Trophoblast cell (in vitro differentiated cells and primary cell): ENCODE measurements around the gene SOAT2.

ENCODE experiments used
- DNase-seq, 2 donors: peaks; one replicate each; pipeline ENCODE4 v3.0.0-alpha.2; 2016
- H2AFZ ChIP-seq: 2 replicates; pipeline ENCODE4 v1.6.1; 2013; ENCODE audit warnings: low read length, moderate library complexity, mild to moderate bottlenecking; ENCODE audit not compliant: insufficient read depth, poor library complexity
- H2AK5ac ChIP-seq: 2 replicates; pipeline ENCODE4 v1.6.1; 2013; ENCODE audit warnings: mild to moderate bottlenecking, low read length
- H2BK120ac ChIP-seq: 2 replicates; pipeline ENCODE4 v1.6.1; 2013; ENCODE audit warnings: low read length, mild to moderate bottlenecking, moderate library complexity; ENCODE audit not compliant: insufficient read depth, poor library complexity
- H2BK12ac ChIP-seq: 2 replicates; pipeline ENCODE4 v1.6.1; 2013; ENCODE audit warnings: mild to moderate bottlenecking, low read length, moderate library complexity
- H2BK5ac ChIP-seq: 2 replicates; pipeline ENCODE4 v1.6.1; 2013; ENCODE audit warnings: low read length, low read depth, moderate library complexity, mild to moderate bottlenecking; ENCODE audit not compliant: poor library complexity
- H3K14ac ChIP-seq: 2 replicates; pipeline ENCODE4 v1.6.1; 2013; ENCODE audit warnings: mild to moderate bottlenecking, low read length
- H3K18ac ChIP-seq: 2 replicates; pipeline ENCODE4 v1.6.1; 2013; ENCODE audit warnings: mild to moderate bottlenecking, low read length
- H3K23ac ChIP-seq: 2 replicates; pipeline ENCODE4 v1.6.1; 2013; ENCODE audit warnings: low read length
- H3K27ac ChIP-seq: 2 replicates; pipeline ENCODE4 v1.5.1; 2013; ENCODE audit warnings: low read depth, mild to moderate bottlenecking, inconsistent platforms, low read length, moderate library complexity
- H3K27me3 ChIP-seq: 2 replicates; pipeline ENCODE4 v1.6.1; 2013; ENCODE audit warnings: inconsistent platforms, mild to moderate bottlenecking, low read length, moderate library complexity; ENCODE audit not compliant: insufficient read depth
- H3K36me3 ChIP-seq, 2 experiments: 1 replicate in 1 of 2; 2 replicates in 1 of 2; pipeline ENCODE4 v1.6.1; 2013; ENCODE audit warnings: low read length in 2 of 2, mild to moderate bottlenecking in 2 of 2, moderate library complexity in 1 of 2; ENCODE audit not compliant: insufficient read depth in 2 of 2, control insufficient read depth in 1 of 2
- H3K4ac ChIP-seq: 2 replicates; pipeline ENCODE4 v1.6.1; 2013; ENCODE audit warnings: low read depth, mild to moderate bottlenecking, low read length, moderate library complexity
- H3K4me1 ChIP-seq, 2 experiments: 1 replicate in 1 of 2; 2 replicates in 1 of 2; pipeline ENCODE4 v1.6.1; 2013; ENCODE audit warnings: low read length in 2 of 2, mild to moderate bottlenecking in 2 of 2, moderate library complexity in 1 of 2; ENCODE audit not compliant: insufficient read depth in 2 of 2, control insufficient read depth in 1 of 2
- H3K4me2 ChIP-seq: 2 replicates; pipeline ENCODE4 v1.6.1; 2013; ENCODE audit warnings: inconsistent platforms, mild to moderate bottlenecking, low read length, moderate library complexity
- H3K4me3 ChIP-seq: 2 replicates; pipeline ENCODE4 v1.5.1; 2013; ENCODE audit warnings: mild to moderate bottlenecking, low read depth, low read length, inconsistent platforms
- H3K79me1 ChIP-seq: one replicate; pipeline ENCODE4 v1.6.1; 2013; ENCODE audit warnings: low read length
- H3K79me2 ChIP-seq: 2 replicates; pipeline ENCODE4 v1.6.1; 2013; ENCODE audit warnings: low read length, mild to moderate bottlenecking; ENCODE audit not compliant: control insufficient read depth, insufficient read depth, poor library complexity
- H3K9ac ChIP-seq: 2 replicates; pipeline ENCODE4 v1.6.1; 2013; ENCODE audit warnings: mild to moderate bottlenecking, low read length
- H3K9me3 ChIP-seq: 2 replicates; pipeline ENCODE4 v1.6.1; 2013; ENCODE audit warnings: low read depth, mild to moderate bottlenecking, control low read depth, inconsistent platforms, low read length; ENCODE audit not compliant: insufficient read depth
- H4K12ac ChIP-seq: 2 replicates; pipeline ENCODE4 v1.6.1; 2013; ENCODE audit warnings: low read depth, mild to moderate bottlenecking, low read length, moderate library complexity
- H4K8ac ChIP-seq: 2 replicates; pipeline ENCODE4 v1.6.1; 2013; ENCODE audit warnings: low read depth, mild to moderate bottlenecking, low read length, moderate library complexity
- H4K91ac ChIP-seq: one replicate; pipeline ENCODE4 v1.6.1; 2013; ENCODE audit warnings: low read depth, mild to moderate bottlenecking, low read length, moderate library complexity
- WGBS: extraction: QIAGEN DNeasy Blood & Tissue Kit; methylation state at CpG from one replicate; pipeline ENCODE4 v1.1.7; 2013; ENCODE audit warnings: missing lambda C conversion rate; ENCODE audit not compliant: insufficient read length, insufficient coverage; ENCODE audit errors: extremely low coverage; 5-methylcytosine and 5-hydroxymethylcytosine counted together

SOAT2 gene

GRCh38 chr12:53115112-53115890 lies 12.0 kb downstream of the SOAT2 start:
- Histone ChIP-seq H2BK12ac (no peak overlapping the region), H2BK120ac (no peak overlapping the region), H3K4ac (no peak overlapping the region), H2AFZ (no peak overlapping the region), H3K9ac (no peak overlapping the region), H4K8ac (no peak overlapping the region), H3K4me1 (no peaks in the 10 kb centered on the region), H3K27ac (no peak overlapping the region), H3K4me3 (no peak overlapping the region), H3K9me3 (no peaks in the 10 kb centered on the region), H3K23ac (no peak overlapping the region), H2AK5ac (no peak overlapping the region), H3K79me1 (no peaks in the 10 kb centered on the region), H3K14ac (no peak overlapping the region), H4K91ac (no peak overlapping the region), H4K12ac (no peak overlapping the region), H3K4me2 (no peak overlapping the region), H3K79me2 (no peaks in the 10 kb centered on the region), H3K27me3 (no peaks in the 10 kb centered on the region), H3K36me3 (no peaks in the 10 kb centered on the region), H2BK5ac (no peak overlapping the region), H3K18ac (no peak overlapping the region)
- DNase-seq = no peak
- WGBS = no CpG with 5 or more reads among the region's 33 CpGs

- DNase-seq = no peak
- Histone ChIP-seq H2AFZ (no peak overlapping the region), H2BK12ac (no peak overlapping the region)
These were observed 12.8 kb downstream of the SOAT2 start for GRCh38 chr12:53115891-53116648.

GRCh38 chr12:53118751-53119300 lies 15.5 kb downstream of the SOAT2 start:
- H3K27ac ChIP-seq = no peak overlapping the region
- no CpG with 5 or more reads among the region's 8 CpGs for WGBS
- no peak overlapping the region for H2BK12ac ChIP-seq

More at GRCh38 chr12:53115891-53116648, 12.8 kb downstream of the SOAT2 start:
- Histone ChIP-seq H2BK120ac (no peak overlapping the region), H2AK5ac (no peak overlapping the region), H3K9me3 (no peaks in the 10 kb centered on the region), H3K27me3 (no peaks in the 10 kb centered on the region), H3K79me1 (no peaks in the 10 kb centered on the region), H3K4me1 (no peaks in the 10 kb centered on the region), H2BK5ac (no peak overlapping the region), H4K12ac (no peak overlapping the region), H3K4me2 (no peak overlapping the region), H3K23ac (no peak overlapping the region), H4K91ac (no peak overlapping the region), H3K18ac (no peak overlapping the region), H3K14ac (no peak overlapping the region), H3K4ac (no peak overlapping the region), H3K4me3 (no peak overlapping the region), H3K9ac (no peak overlapping the region), H3K36me3 (no peaks in the 10 kb centered on the region), H3K27ac (no peak overlapping the region), H3K79me2 (no peaks in the 10 kb centered on the region), H4K8ac (no peak overlapping the region)
- no CpG with 5 or more reads among the region's 8 CpGs for WGBS

GRCh38 chr12:53120685-53121525 lies 17.6 kb downstream of the SOAT2 start:
- no peaks in the 10 kb centered on the region for H3K27me3 ChIP-seq
- no peaks in the 10 kb centered on the region for H3K4me1 ChIP-seq
- H3K4me2 ChIP-seq = no peak overlapping the region
- no peak overlapping the region for H3K4me3 ChIP-seq
- H3K9me3 ChIP-seq = peaks cover 3% of the 10 kb centered on the region
- H2BK120ac ChIP-seq = no peak overlapping the region
- H4K12ac ChIP-seq = no peak overlapping the region
- H2BK5ac ChIP-seq = no peak overlapping the region
- H3K23ac ChIP-seq = no peak overlapping the region
- no peak overlapping the region for H3K18ac ChIP-seq
- no peaks in the 10 kb centered on the region for H3K79me1 ChIP-seq
- no peak overlapping the region for H3K14ac ChIP-seq
- H3K9ac ChIP-seq = no peak overlapping the region
- no peak overlapping the region for H3K27ac ChIP-seq
- H2AFZ ChIP-seq = no peak overlapping the region
- no peak overlapping the region for H2BK12ac ChIP-seq
- no peaks in the 10 kb centered on the region for H3K79me2 ChIP-seq
- H4K8ac ChIP-seq = no peak overlapping the region
- H3K4ac ChIP-seq = no peak overlapping the region
- no peak for DNase-seq
- H3K36me3 ChIP-seq = no peaks in the 10 kb centered on the region
- no peak overlapping the region for H2AK5ac ChIP-seq
- no peak overlapping the region for H4K91ac ChIP-seq
- no CpG with 5 or more reads among the region's 12 CpGs for WGBS

More at GRCh38 chr12:53118751-53119300, 15.5 kb downstream of the SOAT2 start:
- Histone ChIP-seq H3K18ac (no peak overlapping the region), H3K79me2 (no peaks in the 10 kb centered on the region), H3K9ac (no peak overlapping the region), H4K8ac (no peak overlapping the region), H3K4me3 (no peak overlapping the region), H3K14ac (no peak overlapping the region), H3K23ac (no peak overlapping the region), H4K91ac (no peak overlapping the region), H2BK5ac (no peak overlapping the region), H3K79me1 (no peaks in the 10 kb centered on the region), H2AK5ac (no peak overlapping the region), H3K9me3 (peaks cover 3% of the 10 kb centered on the region), H2AFZ (no peak overlapping the region), H4K12ac (no peak overlapping the region), H3K27me3 (no peaks in the 10 kb centered on the region), H3K4me1 (no peaks in the 10 kb centered on the region), H3K4me2 (no peak overlapping the region), H2BK120ac (no peak overlapping the region), H3K4ac (no peak overlapping the region), H3K36me3 (no peaks in the 10 kb centered on the region)
- DNase-seq = no peak
